ENCODE results near the gene C16orf92.

The C16orf92 gene, protein sequence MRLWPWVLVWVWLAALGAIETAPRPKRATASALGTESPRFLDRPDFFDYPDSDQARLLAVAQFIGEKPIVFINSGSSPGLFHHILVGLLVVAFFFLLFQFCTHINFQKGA

DNA sequence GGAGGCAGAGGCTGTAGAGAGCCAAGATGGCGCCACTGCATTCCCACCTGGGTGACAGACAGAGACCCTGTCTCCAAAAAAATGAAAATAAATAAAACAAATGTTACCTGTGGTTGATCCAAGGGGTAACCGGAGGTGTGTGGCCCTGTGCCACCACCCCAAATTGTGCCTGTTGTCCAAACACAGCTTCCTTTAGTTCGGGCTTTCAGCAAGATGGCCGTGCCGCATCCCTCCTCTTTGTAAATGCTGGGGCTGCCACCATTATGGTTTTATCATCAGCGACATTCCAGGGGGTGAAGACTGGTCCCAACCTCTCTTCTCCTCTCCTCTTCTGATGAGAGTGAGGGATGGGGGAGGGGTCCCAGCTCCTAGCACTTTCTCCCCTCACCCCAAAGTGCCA, at the start of gene C16orf92:
Gene C16orf92, plus strand, starts transcription at position 312 of the 400 bp plus-strand sequence. CDS start 143 bp downstream, outside the sequence.
- TF ChIP-seq, protein P1, sequence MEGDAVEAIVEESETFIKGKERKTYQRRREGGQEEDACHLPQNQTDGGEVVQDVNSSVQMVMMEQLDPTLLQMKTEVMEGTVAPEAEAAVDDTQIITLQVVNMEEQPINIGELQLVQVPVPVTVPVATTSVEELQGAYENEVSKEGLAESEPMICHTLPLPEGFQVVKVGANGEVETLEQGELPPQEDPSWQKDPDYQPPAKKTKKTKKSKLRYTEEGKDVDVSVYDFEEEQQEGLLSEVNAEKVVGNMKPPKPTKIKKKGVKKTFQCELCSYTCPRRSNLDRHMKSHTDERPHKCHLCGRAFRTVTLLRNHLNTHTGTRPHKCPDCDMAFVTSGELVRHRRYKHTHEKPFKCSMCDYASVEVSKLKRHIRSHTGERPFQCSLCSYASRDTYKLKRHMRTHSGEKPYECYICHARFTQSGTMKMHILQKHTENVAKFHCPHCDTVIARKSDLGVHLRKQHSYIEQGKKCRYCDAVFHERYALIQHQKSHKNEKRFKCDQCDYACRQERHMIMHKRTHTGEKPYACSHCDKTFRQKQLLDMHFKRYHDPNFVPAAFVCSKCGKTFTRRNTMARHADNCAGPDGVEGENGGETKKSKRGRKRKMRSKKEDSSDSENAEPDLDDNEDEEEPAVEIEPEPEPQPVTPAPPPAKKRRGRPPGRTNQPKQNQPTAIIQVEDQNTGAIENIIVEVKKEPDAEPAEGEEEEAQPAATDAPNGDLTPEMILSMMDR (conservative IDR thresholded peaks at IDR 0.05): no peak
- H3K27ac ChIP-seq: no peak within 1 kb of the TSS

DNA sequence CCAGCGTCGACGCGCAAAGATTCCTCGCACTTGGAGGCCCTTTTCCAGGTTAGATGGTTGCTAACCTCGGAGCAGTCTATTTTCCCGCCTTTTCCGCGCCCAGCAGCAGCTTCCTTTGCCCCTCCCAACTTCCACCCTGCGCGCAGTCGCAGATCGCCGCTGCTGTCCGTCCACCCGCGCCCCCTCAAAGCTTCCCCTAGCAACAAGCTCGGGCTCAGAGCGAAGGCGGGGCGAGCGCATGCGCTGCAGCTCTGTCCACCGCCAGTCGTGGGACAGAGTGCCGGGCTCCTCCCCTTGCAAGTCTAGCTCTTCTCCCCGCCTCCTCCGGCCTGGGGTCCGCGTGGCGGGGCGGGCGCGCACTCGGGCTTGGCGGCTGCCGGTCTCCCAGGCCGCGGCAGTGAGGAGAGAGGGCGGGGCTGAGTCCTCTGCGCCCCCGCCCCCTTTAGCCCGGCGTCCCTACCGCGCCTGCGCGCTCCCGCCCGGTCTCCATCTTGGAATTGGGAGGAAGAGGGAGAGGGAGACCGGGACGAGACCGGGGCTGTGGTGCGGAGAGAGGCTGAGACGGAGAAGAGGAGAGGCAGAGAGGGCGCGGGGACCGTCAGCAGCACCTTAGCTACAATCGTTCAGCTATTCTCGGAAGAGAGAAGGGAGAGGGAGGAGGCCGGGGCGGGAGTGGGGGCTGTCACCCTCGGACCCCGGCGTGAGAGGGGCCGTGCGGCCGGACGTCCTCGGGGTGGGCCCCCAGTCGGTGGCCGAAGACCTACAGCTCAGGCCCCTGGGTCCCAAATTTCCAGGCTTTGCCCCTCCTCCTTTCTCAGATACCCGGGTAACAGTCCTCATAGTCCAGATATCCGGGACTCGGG, 49.4 kb upstream of the C16orf92 start, which contains the start of gene TAOK2:
Gene TAOK2, plus strand, starts transcription at position 485 of the 863 bp plus-strand sequence. CDS start 3,905 bp downstream, outside the sequence.
- TF ChIP-seq, protein P1 (conservative IDR thresholded peaks at IDR 0.05): no peak
- H3K27ac ChIP-seq: peak within 1 kb of the TSS; percentile 76

DNA sequence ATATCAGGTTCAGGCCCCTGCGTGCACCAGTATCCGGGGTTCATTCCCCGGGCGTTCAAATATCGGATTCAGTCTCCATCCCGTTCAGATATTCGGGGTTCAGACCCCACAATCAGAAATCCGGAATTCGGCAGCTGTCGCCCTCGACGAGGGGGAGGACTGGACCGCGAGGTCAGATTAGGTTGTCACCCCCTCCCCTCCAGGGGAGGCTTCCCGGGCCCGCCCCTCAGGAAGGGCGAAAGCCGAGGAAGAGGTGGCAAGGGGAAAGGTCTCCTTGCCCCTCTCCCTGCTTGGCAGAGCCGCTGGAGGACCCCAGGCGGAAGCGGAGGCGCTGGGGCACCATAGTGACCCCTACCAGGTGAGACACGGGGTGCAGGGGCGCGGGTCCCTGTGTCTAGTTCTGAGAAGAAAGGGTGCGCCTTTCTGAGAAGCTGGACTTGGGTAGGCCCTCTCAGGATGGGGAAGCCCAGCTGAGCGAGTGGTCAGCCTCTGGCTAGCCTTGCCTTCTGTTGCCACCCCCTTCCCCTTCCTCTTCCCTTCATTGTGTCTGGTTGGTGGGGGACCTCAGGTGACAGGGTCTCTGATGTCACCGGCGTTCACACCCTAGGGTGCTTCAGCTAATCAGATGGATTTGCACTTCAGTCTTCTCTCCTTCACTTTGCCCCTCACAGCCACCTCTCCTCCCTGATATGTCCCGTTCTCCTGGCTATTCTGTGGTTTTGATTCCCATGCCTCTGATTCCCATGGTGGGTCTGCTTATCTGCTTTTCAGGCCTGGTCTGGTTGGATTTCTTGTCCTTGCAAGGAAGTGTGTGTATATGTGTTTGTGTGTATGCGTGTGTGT, 48.5 kb upstream of the C16orf92 start:
- TF ChIP-seq, protein P1 (conservative IDR thresholded peaks at IDR 0.05): no peak
- peak overlapping the region; percentile 76 for H3K27ac ChIP-seq

DNA sequence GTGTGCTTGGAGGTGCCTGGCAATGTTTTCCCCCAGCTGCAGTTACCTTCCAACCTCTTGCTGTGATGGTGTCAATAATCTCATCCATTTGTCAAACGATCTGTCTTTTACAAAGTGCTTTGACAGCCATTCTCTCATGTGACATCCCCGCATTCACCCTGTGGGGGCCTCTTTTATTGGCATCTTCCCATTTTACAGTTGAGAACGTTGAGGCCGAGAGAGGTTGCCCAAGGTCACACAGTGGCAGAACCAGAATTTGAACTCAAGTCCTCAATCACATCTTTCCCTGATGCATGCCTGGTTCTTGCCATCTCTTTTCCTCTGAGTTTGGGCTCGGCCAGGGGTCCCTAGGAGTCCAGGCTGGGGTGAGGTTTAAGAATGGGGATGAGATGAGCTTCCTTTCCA, 47.9 kb upstream of the C16orf92 start:
- peak overlapping the region; percentile 76; the same call in 1 of the 2 replicates for H3K27ac ChIP-seq
- TF ChIP-seq, protein P1 (conservative IDR thresholded peaks at IDR 0.05): no peak

DNA sequence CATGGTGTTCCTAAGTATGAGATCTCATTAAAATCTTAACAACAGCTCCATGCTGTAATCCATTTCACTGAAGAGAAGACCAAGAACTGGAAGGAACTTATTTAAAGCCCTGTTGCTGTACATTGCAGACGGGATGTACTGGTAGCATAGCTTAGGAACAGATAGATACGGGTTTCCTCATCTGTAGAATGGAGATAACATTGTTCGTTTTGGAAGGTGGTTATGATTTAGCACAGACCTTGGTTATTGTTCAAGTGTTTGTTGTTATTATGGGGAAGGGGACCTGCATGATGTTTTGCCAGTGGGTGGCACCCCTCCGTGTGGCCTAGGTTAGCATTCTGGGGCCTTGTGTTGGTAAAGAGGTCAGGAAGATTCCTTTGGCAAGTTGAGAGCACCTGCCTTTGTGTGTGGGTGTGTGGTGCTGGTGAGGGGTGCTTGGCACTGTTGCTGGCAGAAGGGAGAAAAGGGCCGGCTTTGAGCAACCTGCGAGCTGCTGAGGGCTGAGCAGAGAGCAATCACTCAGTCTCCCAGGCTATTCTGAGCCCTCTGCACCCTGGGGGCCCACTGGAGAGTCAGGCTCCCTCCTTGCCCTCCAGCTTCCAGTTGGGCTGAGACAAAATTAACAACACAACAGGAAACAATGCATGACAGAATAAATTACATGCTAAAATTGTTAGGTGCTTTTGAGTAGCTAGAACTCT, 47.0 kb upstream of the C16orf92 start:
- TF ChIP-seq, protein P1 (conservative IDR thresholded peaks at IDR 0.05): no peak
- peak overlapping the region; percentile 76; the same call in 1 of the 2 replicates for H3K27ac ChIP-seq

DNA sequence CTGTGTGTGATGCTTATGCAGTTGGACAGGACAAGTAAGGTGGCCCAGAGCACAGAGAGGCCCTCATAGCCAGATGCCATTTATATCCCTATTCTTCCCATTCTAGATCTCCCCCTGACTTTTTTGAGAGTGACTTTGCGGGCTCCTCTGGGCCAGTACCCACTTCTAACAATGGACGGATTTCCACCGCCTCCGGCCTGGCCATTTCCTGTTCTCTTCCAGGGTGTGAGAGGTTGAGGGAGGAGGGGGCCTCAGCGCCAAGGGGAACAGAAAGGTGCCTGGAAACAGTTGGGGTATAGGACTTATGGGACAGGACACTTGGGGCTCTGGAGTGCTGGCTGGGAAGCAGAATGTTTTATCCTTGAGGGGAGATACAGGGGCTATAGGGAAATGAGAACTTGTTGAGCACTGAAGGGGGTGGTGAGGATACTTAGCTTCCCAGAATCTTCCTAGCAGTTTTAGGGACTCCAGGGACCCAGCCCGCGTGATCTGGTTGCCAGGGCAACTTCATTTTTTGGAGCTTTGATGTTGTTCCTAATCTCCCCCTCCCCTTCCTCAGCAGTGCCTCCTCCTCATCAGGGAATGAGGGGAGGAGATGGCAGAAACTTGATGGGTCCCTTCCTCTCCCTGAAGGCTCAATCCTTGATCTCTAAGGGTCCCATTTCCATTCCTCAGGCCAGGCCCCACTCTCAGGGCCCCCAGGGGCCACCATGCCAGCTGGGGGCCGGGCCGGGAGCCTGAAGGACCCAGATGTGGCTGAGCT, 45.8 kb upstream of the C16orf92 start:
- TF ChIP-seq, protein P1 (conservative IDR thresholded peaks at IDR 0.05): no peak
- no peak overlapping the region for H3K27ac ChIP-seq
